ENCODE data around the gene NOP56. TPM values are rescaled to one million over a fixed set of nuclear protein-coding genes. Genes with fewer than 3 reads are reported as not detected.

Gene NOP56
- total RNA-seq, 1 experiment from 2014 or later = 268 TPM

DNA sequence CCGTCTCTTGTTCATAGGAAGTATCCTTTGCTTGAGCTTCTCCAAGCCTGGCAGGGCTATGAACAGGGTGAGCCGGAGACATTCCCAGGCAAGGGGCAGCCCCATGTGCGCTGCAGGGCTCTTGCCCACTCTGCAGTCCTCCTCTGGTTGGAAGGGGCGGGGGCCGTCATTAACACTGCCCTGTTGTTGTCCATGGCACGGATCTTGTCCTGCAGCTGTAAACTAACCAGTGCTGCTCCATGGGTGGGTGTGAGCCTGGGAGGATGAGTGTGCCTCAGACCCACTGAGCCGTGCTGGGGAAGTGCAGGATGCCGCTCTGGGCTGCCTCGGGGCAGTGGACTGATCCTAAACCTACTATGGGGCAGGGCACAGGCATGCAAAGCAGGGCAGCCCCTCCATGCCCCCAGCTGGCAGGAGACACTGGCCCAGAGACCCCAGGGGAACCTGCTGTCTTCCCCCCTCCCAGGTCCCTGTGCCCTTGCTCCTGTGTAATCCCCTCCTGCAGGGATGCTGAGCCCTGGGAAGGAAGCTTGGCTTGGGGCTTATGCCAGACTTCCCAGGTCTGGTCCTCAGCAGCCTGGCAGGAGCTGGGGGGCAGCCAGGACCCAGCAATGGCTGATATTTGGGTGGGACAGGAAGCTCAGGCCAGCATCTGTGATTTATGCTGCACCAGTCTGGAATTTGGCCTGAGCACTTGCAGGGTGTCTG, 48.6 kb downstream of the NOP56 start:
- no peak for DNase-seq (ENCODE audit: low read depth)

- DNase-seq (ENCODE audit: low read depth) = no peak
Observed at GRCh38 chr20:2701671-2702081, 49.2 kb downstream of the NOP56 start.

DNA sequence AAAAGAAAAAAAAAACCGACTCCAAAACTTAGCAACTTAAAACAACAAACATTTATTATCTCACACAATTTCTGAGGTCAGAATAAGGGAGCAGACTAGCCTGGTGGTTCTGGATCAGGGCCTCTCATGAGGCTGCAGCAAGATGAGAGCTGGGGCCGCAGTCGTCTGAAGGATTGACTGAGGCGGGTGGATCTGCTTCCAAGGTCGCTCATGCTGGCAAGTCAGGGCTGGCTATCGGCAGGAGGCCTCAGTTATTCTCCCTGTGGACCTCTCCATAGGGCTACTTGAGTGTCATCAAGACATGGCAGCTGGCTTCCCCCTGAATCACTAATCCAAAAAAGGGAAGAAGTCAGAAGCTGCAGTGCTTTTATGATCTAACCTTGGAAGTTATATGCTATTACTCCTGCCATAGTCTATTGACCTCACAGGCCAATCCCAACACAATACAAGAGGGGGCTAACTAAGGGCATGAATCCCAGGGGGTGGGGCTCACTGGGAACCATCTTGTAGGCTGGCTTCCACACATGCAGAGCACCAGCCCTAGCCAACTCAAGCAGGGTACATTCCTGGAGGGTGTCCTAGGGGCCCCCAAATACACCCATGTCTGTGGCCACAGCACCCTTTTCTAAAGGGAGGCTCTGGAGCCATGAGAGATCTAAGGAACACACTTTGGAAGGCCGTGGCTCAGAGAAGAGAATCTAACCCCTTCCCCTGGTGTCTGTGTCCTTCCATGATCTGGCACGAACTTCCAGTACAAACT, 51.5 kb downstream of the NOP56 start:
- DNase-seq (ENCODE audit: low read depth) = no peak

DNA sequence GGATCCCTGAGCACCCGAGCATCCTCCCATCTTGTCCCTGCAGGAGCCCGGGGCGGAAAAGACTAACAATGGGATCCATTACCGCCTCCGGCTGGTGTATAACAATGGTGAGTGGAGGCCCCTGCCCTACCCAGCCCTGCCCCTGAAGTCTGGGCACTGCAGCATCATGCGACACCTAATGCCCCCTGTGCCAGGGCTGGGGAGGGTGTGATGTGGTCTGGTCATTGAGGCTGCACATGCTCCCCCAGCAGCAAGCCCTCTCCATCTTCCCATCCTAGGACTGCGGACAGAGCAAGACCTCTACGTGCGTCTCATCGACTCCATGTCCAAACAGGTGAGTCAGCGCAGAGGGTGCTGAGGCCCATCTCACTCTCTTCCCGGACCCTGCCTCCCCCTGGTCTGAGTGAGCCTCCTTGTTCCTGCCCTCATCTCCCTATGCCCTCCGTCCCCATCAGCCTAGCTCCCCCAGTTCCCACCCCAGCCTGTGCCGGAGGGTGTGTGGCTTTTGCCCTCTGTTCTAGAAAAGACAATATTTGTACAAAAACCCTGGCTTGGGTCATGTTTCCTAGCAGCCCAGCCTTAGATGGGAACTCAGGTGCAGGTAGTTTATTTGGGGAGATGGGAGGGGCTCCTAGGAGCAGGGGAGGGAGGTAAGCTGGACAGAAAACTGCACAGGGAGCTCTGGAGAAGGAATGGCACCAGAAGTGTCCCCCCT, 53.7 kb downstream of the NOP56 start:
- no peak for DNase-seq (ENCODE audit: low read depth)

GRCh38 chr20:2706688-2707352, 54.4 kb downstream of the NOP56 start:
- no peak for DNase-seq (ENCODE audit: low read depth)

GRCh38 chr20:2707353-2708072, 55.1 kb downstream of the NOP56 start:
- DNase-seq (ENCODE audit: low read depth) = no peak

Other genes starting within 250 kb of the NOP56 start
- gene SNRPB, start 181.8 kb upstream of the NOP56 start, total RNA-seq (2014; rRNA removed; shearing (Covaris generic)) = 821 and 1,182 TPM in 2 replicates
- 15.6 and 22.8 TPM in 2 replicates for gene ZNF343, start 143.7 kb upstream of the NOP56 start, total RNA-seq (2014; rRNA removed; shearing (Covaris generic))
- gene TMC2, start 116.1 kb upstream of the NOP56 start, total RNA-seq (2014; rRNA removed; shearing (Covaris generic)) = not detected in 2 replicates
- gene IDH3B, start 11.6 kb downstream of the NOP56 start, total RNA-seq (2014; rRNA removed; shearing (Covaris generic)) = 189 and 226 TPM in 2 replicates
- 0.10 TPM in 1 of 2 replicates, not detected in the other for gene EBF4, start 40.1 kb downstream of the NOP56 start, total RNA-seq (2014; rRNA removed; shearing (Covaris generic))
- not detected in 2 replicates for gene CPXM1, start 148.0 kb downstream of the NOP56 start, total RNA-seq (2014; rRNA removed; shearing (Covaris generic))
- not detected in 2 replicates for gene C20orf141, start 162.4 kb downstream of the NOP56 start, total RNA-seq (2014; rRNA removed; shearing (Covaris generic))
- not detected in 2 replicates for gene TMEM239, start 163.7 kb downstream of the NOP56 start, total RNA-seq (2014; rRNA removed; shearing (Covaris generic))
- gene PCED1A, start 188.0 kb downstream of the NOP56 start, total RNA-seq (2014; rRNA removed; shearing (Covaris generic)) = 18.9 and 31.5 TPM in 2 replicates
- gene VPS16, start 188.1 kb downstream of the NOP56 start, total RNA-seq (2014; rRNA removed; shearing (Covaris generic)) = 58.4 and 63.7 TPM in 2 replicates
- 57.7 and 67.8 TPM in 2 replicates for gene PTPRA, start 220.8 kb downstream of the NOP56 start, total RNA-seq (2014; rRNA removed; shearing (Covaris generic))

All from RPMI7951 (cell line).